Tibial artery (tissue), 4 donors: ENCODE results near the gene FASN.

Experiments used
- DNase-seq, 2 donors: peaks; one replicate each; pipeline ENCODE4 v3.0.0-alpha.2; 2019
- H3K27ac ChIP-seq, 2 donors: fragments of 200-600 bp; sonication (generic) in 1 of 2; 1 replicate in 1 of 2; 2 replicates in 1 of 2; pipeline ENCODE4 v1.5.1; 2018 to 2019; ENCODE audit warnings: mild to moderate bottlenecking in 1 of 2
- H3K27me3 ChIP-seq, 2 donors: fragments of 200-600 bp; sonication (generic) in 1 of 2; one replicate each; pipeline versions ENCODE4 v1.5.1 to v1.6.0; 2016 to 2019
- H3K36me3 ChIP-seq, 3 donors: fragments of 200-600 bp; sonication (generic) in 2 of 3; one replicate each; pipeline ENCODE4 v1.5.1; 2016 to 2019; ENCODE audit warnings: mild to moderate bottlenecking in 2 of 3
- H3K4me1 ChIP-seq, 4 donors: fragments of 200-600 bp; sonication (generic) in 2 of 4; 1 replicate in 3 of 4; 2 replicates in 1 of 4; pipeline ENCODE4 v1.5.1; 2016 to 2019
- H3K4me3 ChIP-seq, 2 donors: fragments of 200-600 bp; sonication (generic) in 1 of 2; 1 replicate in 1 of 2; 2 replicates in 1 of 2; pipeline ENCODE4 v1.5.1; 2018 to 2019; ENCODE audit warnings: mild to moderate bottlenecking in 2 of 2
- H3K9me3 ChIP-seq, 3 donors: fragments of 200-600 bp; sonication (generic) in 1 of 3; one replicate each; pipeline ENCODE4 v1.5.1; 2016 to 2019
- intact Hi-C: fragments of 100-400 bp; cut with DNase I; formaldehyde crosslinking; loops from one replicate; pipeline ENCODE4 v1.15.0; 2023; ENCODE audit warnings: low total_unique reads
- TF ChIP-seq, protein P1 (sequence below), 2 experiments: fragments of 200-600 bp in 1 of 2; fragments of 450-650 bp in 1 of 2; IDR thresholded peaks; one replicate each; pipeline ENCODE4 v1.5.1; 2017 to 2019; ENCODE audit warnings: antibody characterized with exemption in 2 of 2, mild to moderate bottlenecking in 1 of 2, moderate library complexity in 1 of 2

The FASN gene

DNA sequence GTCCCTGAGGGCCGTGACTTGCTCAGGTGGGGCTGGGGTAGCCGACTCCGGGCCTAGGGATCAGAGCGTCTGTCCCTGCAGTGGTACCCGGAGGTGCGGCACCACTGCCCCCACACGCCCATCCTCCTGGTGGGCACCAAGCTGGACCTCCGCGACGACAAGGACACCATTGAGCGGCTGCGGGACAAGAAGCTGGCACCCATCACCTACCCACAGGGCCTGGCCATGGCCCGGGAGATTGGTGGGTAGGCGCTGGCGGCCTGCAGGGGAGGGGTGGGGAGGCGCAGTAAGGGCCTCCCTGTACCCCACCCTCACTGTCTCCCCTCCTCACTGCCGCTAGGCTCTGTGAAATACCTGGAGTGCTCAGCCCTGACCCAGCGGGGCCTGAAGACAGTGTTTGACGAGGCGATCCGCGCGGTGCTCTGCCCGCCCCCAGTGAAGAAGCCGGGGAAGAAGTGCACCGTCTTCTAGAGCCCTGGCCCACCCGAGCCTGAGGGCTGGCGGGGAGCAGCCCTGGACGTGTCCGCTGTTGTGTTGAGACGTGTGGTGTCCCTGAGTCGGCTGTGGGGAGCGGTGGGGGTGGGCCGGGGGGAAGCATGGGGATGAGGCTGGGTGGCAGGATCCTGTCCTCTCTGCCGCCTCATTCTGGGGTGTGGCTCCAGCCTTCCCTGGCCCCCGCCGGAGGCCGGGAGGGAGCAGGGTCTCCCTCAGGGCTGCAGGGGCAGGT is 64.5 kb downstream of the FASN start:
- Histone ChIP-seq H3K27me3 (peaks cover 0 to 41% of the 10 kb centered on the region in 2 donors), H3K36me3 (peaks cover 0 to 15% (median 13%) of the 10 kb centered on the region in 3 donors), H3K9me3 (no peaks in the 10 kb centered on the region), H3K4me3 (no peak overlapping the region), H3K27ac (no peak overlapping the region), H3K4me1 (peaks cover 0 to 47% (median 36%) of the 10 kb centered on the region in 4 donors)
- intact Hi-C loops: no loop called here
- DNase-seq: no peak
- TF ChIP-seq, protein P1, sequence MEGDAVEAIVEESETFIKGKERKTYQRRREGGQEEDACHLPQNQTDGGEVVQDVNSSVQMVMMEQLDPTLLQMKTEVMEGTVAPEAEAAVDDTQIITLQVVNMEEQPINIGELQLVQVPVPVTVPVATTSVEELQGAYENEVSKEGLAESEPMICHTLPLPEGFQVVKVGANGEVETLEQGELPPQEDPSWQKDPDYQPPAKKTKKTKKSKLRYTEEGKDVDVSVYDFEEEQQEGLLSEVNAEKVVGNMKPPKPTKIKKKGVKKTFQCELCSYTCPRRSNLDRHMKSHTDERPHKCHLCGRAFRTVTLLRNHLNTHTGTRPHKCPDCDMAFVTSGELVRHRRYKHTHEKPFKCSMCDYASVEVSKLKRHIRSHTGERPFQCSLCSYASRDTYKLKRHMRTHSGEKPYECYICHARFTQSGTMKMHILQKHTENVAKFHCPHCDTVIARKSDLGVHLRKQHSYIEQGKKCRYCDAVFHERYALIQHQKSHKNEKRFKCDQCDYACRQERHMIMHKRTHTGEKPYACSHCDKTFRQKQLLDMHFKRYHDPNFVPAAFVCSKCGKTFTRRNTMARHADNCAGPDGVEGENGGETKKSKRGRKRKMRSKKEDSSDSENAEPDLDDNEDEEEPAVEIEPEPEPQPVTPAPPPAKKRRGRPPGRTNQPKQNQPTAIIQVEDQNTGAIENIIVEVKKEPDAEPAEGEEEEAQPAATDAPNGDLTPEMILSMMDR (IDR thresholded peaks at IDR 0.05): no peak

DNA sequence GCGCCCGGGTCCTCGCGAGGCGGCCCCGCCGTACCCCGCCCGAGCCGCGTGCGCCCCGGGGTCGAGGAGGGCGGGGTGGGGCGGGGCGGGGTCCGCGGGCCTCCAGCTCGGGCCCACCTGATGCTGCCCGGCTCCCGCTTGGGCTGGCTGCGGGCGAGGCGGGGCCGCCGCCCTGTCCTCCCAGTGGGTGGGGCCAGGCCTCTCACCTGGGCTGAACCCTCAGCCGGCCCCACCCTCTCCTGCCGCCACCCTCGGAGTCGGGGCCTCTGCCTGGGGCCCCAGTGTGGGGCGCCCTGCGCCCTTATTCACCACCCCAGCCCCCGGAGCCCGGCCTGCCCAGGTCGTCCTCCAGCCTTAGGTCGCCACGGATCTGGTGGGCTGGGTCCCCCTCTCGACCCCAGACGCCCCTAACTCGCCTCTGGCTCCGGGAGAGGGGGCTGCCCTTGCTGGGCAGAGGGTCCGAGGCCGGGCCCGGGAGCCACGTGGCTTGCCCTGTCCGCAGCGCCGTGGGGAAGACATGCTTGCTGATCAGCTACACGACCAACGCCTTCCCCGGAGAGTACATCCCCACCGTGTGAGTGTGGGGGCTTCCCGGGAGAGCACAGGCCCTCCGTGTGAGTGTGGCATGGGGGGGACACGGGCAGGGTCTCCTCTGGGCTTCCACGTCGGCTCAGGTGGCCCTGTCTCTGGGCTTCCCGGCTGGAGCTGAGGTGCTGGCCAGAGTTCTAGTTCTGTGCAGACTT is 66.0 kb downstream of the FASN start:
- Histone ChIP-seq H3K27ac (no peak overlapping the region), H3K9me3 (no peaks in the 10 kb centered on the region), H3K4me3 (peak overlapping the region; percentile 16 to 33), H3K36me3 (peaks cover 0 to 17% (median 13%) of the 10 kb centered on the region in 3 donors), H3K4me1 (peaks cover 0 to 42% (median 33%) of the 10 kb centered on the region in 4 donors), H3K27me3 (peaks cover 0 to 52% of the 10 kb centered on the region in 2 donors)
- intact Hi-C loops: loop anchor here (2.0 kb wide), 1 partner anchor 121 kb away; no protein-coding TSS in a partner anchor
- no peak for DNase-seq
- TF ChIP-seq, protein P1 (IDR thresholded peaks at IDR 0.05): no peak

DNA sequence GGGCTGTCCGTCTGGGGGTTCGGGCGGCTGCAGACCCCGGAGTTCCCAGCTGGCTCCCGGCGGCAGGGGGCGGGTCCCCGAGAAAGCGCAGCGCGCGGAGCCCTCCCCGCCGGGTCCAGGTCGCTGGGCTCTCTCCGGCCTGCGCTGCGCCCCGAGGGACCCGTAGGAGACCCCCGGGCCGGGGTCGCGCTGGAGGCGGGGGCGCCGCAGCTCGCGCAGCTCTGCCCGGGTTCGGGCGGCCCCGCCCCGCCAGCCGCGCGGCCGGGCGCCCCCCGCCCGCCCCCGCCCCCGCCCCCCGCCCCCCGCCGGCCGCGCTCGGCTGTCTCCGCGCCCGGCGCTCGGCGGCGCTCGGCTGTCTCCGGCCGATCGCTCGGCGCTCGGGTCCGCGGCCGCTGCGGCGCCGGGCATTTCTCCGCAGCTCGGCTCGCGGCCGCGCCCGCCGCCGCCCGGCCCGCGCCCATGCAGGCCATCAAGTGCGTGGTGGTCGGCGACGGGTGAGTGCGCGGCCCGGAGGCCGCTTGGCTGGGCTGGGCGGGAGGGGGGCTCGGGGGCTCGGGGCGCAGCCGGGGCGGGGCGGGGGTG is 66.6 kb downstream of the FASN start, which contains the start of gene RAC3:
RAC3 (plus strand) TSS at position 376 of the 582 bp plus-strand sequence; CDS start at position 460, 84 bp downstream.
- Histone ChIP-seq H3K9me3 (no peaks in the 10 kb centered on the region), H3K4me1 (peaks cover 0 to 35% (median 27%) of the 10 kb centered on the region in 4 donors), H3K27ac (peak within 1 kb of the TSS in 1 of 2 donors; percentile 4), H3K4me3 (peak within 1 kb of the TSS; percentile 43 to 53), H3K27me3 (peaks cover 0 to 53% of the 10 kb centered on the region in 2 donors), H3K36me3 (peaks cover 0 to 17% (median 13%) of the 10 kb centered on the region in 3 donors)
- intact Hi-C loops: loop anchor here (2.0 kb wide), 1 partner anchor 121 kb away; no protein-coding TSS in a partner anchor
- TF ChIP-seq, protein P1 (IDR thresholded peaks at IDR 0.05): no peak
- DNase-seq: no peak

DNA sequence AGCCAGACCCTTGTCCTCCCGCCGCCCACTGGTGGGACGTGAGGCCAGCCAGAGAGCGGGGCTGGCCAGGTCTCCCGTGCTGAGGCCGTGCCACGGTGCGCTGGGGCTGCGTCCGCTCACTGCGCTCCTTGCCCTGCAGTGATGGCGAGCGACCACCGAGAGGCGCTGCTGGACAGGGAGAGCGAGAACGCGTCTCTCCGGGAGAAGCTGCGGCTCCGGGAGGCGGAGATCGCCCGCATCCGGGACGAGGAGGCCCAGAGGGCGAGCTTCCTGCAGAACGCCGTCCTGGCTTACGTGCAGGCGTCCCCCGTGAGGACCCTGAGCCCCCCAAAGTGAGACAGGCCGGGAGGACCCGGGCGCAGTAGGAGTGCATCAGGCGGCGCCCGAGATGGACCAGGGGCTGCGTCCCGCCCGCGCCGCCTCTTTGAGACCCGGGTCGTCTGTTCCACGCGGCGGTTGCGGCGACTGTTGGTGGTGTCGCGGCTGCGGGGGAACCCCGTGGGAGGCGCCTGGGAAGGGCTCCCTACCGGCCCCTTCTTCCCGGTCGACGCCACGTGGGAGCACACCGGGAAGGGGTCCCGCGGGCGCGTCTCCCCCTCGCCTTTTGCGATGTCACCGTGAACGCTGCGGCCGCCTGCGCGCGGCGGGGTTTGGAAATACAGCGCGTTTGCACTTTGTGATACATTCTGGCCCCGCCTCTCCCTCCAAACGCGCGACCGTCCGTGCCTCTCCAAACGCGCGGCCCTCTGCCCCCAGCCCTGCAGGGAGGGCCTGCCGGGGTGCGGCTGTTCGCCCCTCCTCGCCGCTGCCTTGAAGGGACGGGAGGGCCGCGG is 67.3 kb downstream of the FASN start:
- Histone ChIP-seq H3K27me3 (peaks cover 0 to 53% of the 10 kb centered on the region in 2 donors), H3K9me3 (no peaks in the 10 kb centered on the region), H3K4me1 (peaks cover 0 to 28% (median 21%) of the 10 kb centered on the region in 4 donors), H3K36me3 (peaks cover 0 to 12% (median 9%) of the 10 kb centered on the region in 3 donors), H3K27ac (peak overlapping the region in 1 of 2 donors; percentile 4), H3K4me3 (peak overlapping the region; percentile 43 to 53)
- TF ChIP-seq, protein P1 (IDR thresholded peaks at IDR 0.05): peak; percentile 94 to 96
- intact Hi-C loops: loop anchor here (2.0 kb wide), 1 partner anchor 122 kb away; no protein-coding TSS in a partner anchor
- DNase-seq: peak; percentile 68 to 89
